HEK293 (cell line): ENCODE measurements around the gene SUCO.
A peak's percentile ranks its signal among the peaks of the same experiment; 100 is the strongest.

Experiments used
- YY1 ChIP-seq: fragments of 450-650 bp; formaldehyde crosslinking; IDR thresholded peaks from 2 replicates; pipeline ENCODE4 v1.5.1; 2018; ENCODE audit warnings: missing biosample characterization, missing genetic modification characterization
- ZBTB49 ChIP-seq: fragments of 450-650 bp; formaldehyde crosslinking; IDR thresholded peaks from 2 replicates; pipeline ENCODE4 v1.5.1; 2016; ENCODE audit warnings: missing biosample characterization, missing genetic modification characterization, low read depth
- ZNF132 ChIP-seq: fragments of 450-650 bp; formaldehyde crosslinking; IDR thresholded peaks from 2 replicates; pipeline ENCODE4 v1.5.1; 2017; ENCODE audit warnings: missing biosample characterization, missing genetic modification characterization, borderline replicate concordance
- ZNF157 ChIP-seq: fragments of 450-650 bp; formaldehyde crosslinking; IDR thresholded peaks from 2 replicates; pipeline ENCODE4 v1.5.1; 2016; ENCODE audit warnings: missing biosample characterization, missing genetic modification characterization
- ZNF19 ChIP-seq: fragments of 450-650 bp; formaldehyde crosslinking; IDR thresholded peaks from 2 replicates; pipeline ENCODE4; 2016; ENCODE audit warnings: missing biosample characterization, missing genetic modification characterization, low read depth
- ZNF280D ChIP-seq: fragments of 450-650 bp; formaldehyde crosslinking; IDR thresholded peaks from 2 replicates; pipeline ENCODE4 v1.5.1; 2016; ENCODE audit warnings: missing biosample characterization, missing genetic modification characterization
- ZNF513 ChIP-seq: fragments of 450-650 bp; IDR thresholded peaks from 2 replicates; pipeline ENCODE4 v1.5.1; 2018; ENCODE audit warnings: missing biosample characterization, missing genetic modification characterization
- ZNF610 ChIP-seq: fragments of 450-650 bp; formaldehyde crosslinking; IDR thresholded peaks from 2 replicates; pipeline ENCODE4 v1.5.1; 2016; ENCODE audit warnings: missing biosample characterization, missing genetic modification characterization, borderline replicate concordance
- ZNF677 ChIP-seq: fragments of 450-650 bp; IDR thresholded peaks from 2 replicates; pipeline ENCODE4 v1.5.0; 2018; ENCODE audit warnings: missing biosample characterization, mild to moderate bottlenecking, missing genetic modification characterization, moderate library complexity
- ZNF76 ChIP-seq: fragments of 450-650 bp; formaldehyde crosslinking; IDR thresholded peaks from 2 replicates; pipeline ENCODE4; 2016; ENCODE audit warnings: low read depth, missing biosample characterization, missing genetic modification characterization, borderline replicate concordance
- ZNF777 ChIP-seq: fragments of 450-650 bp; formaldehyde crosslinking; IDR thresholded peaks from 2 replicates; pipeline ENCODE4 v1.5.1; 2017; ENCODE audit warnings: missing biosample characterization, missing genetic modification characterization, borderline replicate concordance
- TF ChIP-seq, protein P1 (sequence below): fragments of 450-650 bp; formaldehyde crosslinking; IDR thresholded peaks from 2 replicates; pipeline ENCODE4 v1.5.1; 2017; ENCODE audit warnings: missing biosample characterization, missing genetic modification characterization
- TF ChIP-seq, protein P2 (sequence below): fragments of 450-650 bp; formaldehyde crosslinking; IDR thresholded peaks from 2 replicates; pipeline ENCODE4 v1.5.1; 2016; ENCODE audit warnings: missing biosample characterization, missing genetic modification characterization, borderline replicate concordance
- TF ChIP-seq, protein P3 (sequence below): fragments of 450-650 bp; formaldehyde crosslinking; conservative IDR thresholded peaks from 2 replicates; pipeline ENCODE4 v1.5.1; 2016; ENCODE audit warnings: low read depth, missing biosample characterization, missing genetic modification characterization
- TF ChIP-seq, protein P4 (sequence below): fragments of 450-650 bp; formaldehyde crosslinking; IDR thresholded peaks from 2 replicates; pipeline ENCODE4 v1.5.1; 2016; ENCODE audit warnings: missing biosample characterization, missing genetic modification characterization

Gene SUCO

GRCh38 chr1:172532700-172533512 lies at the start of gene SUCO (continued):
- TF ChIP-seq ZNF280D (no peak), ZNF777 (tag by site-specific recombination) (no peak), ZNF677 (tag by site-specific recombination) (0 out of 2 replicates have a peak, but pooled peaks have one; percentile 18), ZNF157 (tag by site-specific recombination) (no peak), ZBTB49 (tag by site-specific recombination) (no peak), ZNF610 (tag by site-specific recombination) (peak; percentile 55; the same call in 1 of the 2 replicates), ZNF19 (tag by site-specific recombination) (no peak), YY1 (tag by site-specific recombination) (peak; percentile 92), ZNF132 (tag by site-specific recombination) (no peak), ZNF76 (tag by site-specific recombination) (peak; percentile 98), ZNF513 (tag by site-specific recombination) (peak; percentile 60)
- TF ChIP-seq, protein P1, sequence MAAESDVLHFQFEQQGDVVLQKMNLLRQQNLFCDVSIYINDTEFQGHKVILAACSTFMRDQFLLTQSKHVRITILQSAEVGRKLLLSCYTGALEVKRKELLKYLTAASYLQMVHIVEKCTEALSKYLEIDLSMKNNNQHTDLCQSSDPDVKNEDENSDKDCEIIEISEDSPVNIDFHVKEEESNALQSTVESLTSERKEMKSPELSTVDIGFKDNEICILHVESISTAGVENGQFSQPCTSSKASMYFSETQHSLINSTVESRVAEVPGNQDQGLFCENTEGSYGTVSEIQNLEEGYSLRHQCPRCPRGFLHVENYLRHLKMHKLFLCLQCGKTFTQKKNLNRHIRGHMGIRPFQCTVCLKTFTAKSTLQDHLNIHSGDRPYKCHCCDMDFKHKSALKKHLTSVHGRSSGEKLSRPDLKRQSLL (tag by site-specific recombination): peak; percentile 37; the same call in 1 of the 2 replicates
- TF ChIP-seq, protein P2, sequence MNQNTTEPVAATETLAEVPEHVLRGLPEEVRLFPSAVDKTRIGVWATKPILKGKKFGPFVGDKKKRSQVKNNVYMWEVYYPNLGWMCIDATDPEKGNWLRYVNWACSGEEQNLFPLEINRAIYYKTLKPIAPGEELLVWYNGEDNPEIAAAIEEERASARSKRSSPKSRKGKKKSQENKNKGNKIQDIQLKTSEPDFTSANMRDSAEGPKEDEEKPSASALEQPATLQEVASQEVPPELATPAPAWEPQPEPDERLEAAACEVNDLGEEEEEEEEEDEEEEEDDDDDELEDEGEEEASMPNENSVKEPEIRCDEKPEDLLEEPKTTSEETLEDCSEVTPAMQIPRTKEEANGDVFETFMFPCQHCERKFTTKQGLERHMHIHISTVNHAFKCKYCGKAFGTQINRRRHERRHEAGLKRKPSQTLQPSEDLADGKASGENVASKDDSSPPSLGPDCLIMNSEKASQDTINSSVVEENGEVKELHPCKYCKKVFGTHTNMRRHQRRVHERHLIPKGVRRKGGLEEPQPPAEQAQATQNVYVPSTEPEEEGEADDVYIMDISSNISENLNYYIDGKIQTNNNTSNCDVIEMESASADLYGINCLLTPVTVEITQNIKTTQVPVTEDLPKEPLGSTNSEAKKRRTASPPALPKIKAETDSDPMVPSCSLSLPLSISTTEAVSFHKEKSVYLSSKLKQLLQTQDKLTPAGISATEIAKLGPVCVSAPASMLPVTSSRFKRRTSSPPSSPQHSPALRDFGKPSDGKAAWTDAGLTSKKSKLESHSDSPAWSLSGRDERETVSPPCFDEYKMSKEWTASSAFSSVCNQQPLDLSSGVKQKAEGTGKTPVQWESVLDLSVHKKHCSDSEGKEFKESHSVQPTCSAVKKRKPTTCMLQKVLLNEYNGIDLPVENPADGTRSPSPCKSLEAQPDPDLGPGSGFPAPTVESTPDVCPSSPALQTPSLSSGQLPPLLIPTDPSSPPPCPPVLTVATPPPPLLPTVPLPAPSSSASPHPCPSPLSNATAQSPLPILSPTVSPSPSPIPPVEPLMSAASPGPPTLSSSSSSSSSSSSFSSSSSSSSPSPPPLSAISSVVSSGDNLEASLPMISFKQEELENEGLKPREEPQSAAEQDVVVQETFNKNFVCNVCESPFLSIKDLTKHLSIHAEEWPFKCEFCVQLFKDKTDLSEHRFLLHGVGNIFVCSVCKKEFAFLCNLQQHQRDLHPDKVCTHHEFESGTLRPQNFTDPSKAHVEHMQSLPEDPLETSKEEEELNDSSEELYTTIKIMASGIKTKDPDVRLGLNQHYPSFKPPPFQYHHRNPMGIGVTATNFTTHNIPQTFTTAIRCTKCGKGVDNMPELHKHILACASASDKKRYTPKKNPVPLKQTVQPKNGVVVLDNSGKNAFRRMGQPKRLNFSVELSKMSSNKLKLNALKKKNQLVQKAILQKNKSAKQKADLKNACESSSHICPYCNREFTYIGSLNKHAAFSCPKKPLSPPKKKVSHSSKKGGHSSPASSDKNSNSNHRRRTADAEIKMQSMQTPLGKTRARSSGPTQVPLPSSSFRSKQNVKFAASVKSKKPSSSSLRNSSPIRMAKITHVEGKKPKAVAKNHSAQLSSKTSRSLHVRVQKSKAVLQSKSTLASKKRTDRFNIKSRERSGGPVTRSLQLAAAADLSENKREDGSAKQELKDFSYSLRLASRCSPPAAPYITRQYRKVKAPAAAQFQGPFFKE (tag by site-specific recombination): no peak
- TF ChIP-seq, protein P3, sequence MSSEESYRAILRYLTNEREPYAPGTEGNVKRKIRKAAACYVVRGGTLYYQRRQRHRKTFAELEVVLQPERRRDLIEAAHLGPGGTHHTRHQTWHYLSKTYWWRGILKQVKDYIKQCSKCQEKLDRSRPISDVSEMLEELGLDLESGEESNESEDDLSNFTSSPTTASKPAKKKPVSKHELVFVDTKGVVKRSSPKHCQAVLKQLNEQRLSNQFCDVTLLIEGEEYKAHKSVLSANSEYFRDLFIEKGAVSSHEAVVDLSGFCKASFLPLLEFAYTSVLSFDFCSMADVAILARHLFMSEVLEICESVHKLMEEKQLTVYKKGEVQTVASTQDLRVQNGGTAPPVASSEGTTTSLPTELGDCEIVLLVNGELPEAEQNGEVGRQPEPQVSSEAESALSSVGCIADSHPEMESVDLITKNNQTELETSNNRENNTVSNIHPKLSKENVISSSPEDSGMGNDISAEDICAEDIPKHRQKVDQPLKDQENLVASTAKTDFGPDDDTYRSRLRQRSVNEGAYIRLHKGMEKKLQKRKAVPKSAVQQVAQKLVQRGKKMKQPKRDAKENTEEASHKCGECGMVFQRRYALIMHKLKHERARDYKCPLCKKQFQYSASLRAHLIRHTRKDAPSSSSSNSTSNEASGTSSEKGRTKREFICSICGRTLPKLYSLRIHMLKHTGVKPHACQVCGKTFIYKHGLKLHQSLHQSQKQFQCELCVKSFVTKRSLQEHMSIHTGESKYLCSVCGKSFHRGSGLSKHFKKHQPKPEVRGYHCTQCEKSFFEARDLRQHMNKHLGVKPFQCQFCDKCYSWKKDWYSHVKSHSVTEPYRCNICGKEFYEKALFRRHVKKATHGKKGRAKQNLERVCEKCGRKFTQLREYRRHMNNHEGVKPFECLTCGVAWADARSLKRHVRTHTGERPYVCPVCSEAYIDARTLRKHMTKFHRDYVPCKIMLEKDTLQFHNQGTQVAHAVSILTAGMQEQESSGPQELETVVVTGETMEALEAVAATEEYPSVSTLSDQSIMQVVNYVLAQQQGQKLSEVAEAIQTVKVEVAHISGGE (tag by site-specific recombination): peak; percentile 46; the same call in 1 of the 2 replicates
- TF ChIP-seq, protein P4, sequence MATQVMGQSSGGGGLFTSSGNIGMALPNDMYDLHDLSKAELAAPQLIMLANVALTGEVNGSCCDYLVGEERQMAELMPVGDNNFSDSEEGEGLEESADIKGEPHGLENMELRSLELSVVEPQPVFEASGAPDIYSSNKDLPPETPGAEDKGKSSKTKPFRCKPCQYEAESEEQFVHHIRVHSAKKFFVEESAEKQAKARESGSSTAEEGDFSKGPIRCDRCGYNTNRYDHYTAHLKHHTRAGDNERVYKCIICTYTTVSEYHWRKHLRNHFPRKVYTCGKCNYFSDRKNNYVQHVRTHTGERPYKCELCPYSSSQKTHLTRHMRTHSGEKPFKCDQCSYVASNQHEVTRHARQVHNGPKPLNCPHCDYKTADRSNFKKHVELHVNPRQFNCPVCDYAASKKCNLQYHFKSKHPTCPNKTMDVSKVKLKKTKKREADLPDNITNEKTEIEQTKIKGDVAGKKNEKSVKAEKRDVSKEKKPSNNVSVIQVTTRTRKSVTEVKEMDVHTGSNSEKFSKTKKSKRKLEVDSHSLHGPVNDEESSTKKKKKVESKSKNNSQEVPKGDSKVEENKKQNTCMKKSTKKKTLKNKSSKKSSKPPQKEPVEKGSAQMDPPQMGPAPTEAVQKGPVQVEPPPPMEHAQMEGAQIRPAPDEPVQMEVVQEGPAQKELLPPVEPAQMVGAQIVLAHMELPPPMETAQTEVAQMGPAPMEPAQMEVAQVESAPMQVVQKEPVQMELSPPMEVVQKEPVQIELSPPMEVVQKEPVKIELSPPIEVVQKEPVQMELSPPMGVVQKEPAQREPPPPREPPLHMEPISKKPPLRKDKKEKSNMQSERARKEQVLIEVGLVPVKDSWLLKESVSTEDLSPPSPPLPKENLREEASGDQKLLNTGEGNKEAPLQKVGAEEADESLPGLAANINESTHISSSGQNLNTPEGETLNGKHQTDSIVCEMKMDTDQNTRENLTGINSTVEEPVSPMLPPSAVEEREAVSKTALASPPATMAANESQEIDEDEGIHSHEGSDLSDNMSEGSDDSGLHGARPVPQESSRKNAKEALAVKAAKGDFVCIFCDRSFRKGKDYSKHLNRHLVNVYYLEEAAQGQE: peak; percentile 23
